HFFc6 (cell line): ENCODE results near the gene DUSP8. TPM values are rescaled to one million over a fixed set of nuclear protein-coding genes. Genes with fewer than 3 reads are reported as not detected.
A peak's percentile ranks its signal among the peaks of the same experiment; 100 is the strongest.

ENCODE experiments used
- DNase-seq: peaks from one replicate; pipeline ENCODE4 v3.0.0-alpha.2; 2018
- H3K27ac Mint-ChIP-seq: 2 replicates; pipeline ENCODE4 v1.8.0; 2020; ENCODE audit warnings: mild to moderate bottlenecking, mixed read lengths
- H3K27me3 Mint-ChIP-seq: 2 replicates; pipeline ENCODE4 v1.8.0; 2021; ENCODE audit warnings: mild to moderate bottlenecking, moderate library complexity, mixed read lengths; ENCODE audit not compliant: insufficient read depth
- H3K36me3 Mint-ChIP-seq: 2 replicates; pipeline ENCODE4 v1.8.0; 2021; ENCODE audit warnings: low read depth, mixed read lengths
- H3K4me1 Mint-ChIP-seq: 2 replicates; pipeline ENCODE4 v1.8.0; 2020; ENCODE audit warnings: low read depth, mixed read lengths
- H3K4me3 Mint-ChIP-seq: 2 replicates; pipeline ENCODE4 v1.8.0; 2020; ENCODE audit warnings: mild to moderate bottlenecking, moderate library complexity, mixed read lengths
- H3K9me3 Mint-ChIP-seq: 2 replicates; pipeline ENCODE4 v1.8.0; 2020; ENCODE audit warnings: mild to moderate bottlenecking, mixed read lengths
- CTCF ChIP-seq: fragments of 200-600 bp; sonication (generic); IDR thresholded peaks from 2 replicates; pipeline ENCODE4 v1.5.0; 2021; ENCODE audit warnings: antibody characterized with exemption, mild to moderate bottlenecking
- total RNA-seq, 6 experiments: library from RNA; stranded (reverse); fragmentation: NEBNext Ultra II Directional; extraction: Animal tissue kit (Norgen Biotek cat#: 25700); gene quantifications; 2 replicates in 1 of 6; 3 replicates in 5 of 6; pipeline ENCODE4 v1.2.3, GENCODE V29; 2021

DUSP8 gene
- total RNA-seq, 6 experiments from 2014 or later = 0.38 to 1.6 (median 0.81) TPM

GRCh38 chr11:1534171-1534570, 37.9 kb downstream of the DUSP8 start:
- Mint-ChIP-seq H3K4me3 (no peak overlapping the region), H3K4me1 (peaks cover 40% of the 10 kb centered on the region), H3K27ac (no peak overlapping the region), H3K36me3 (no peaks in the 10 kb centered on the region), H3K27me3 (peaks cover 13% of the 10 kb centered on the region), H3K9me3 (peaks cover 4% of the 10 kb centered on the region; the same call in 1 of the 2 replicates)
- no peak for TF ChIP-seq CTCF
- no peak for DNase-seq

GRCh38 chr11:1533342-1533725, 38.7 kb downstream of the DUSP8 start:
- H3K4me3 Mint-ChIP-seq = no peak overlapping the region
- H3K4me1 Mint-ChIP-seq = peaks cover 40% of the 10 kb centered on the region
- H3K27me3 Mint-ChIP-seq = peaks cover 11% of the 10 kb centered on the region
- no peak for DNase-seq
- peaks cover under 1% of the 10 kb centered on the region; the same call in 1 of the 2 replicates for H3K9me3 Mint-ChIP-seq
- TF ChIP-seq CTCF = no peak
- H3K36me3 Mint-ChIP-seq = no peaks in the 10 kb centered on the region
- H3K27ac Mint-ChIP-seq = no peak overlapping the region

GRCh38 chr11:1532606-1533341, 39.3 kb downstream of the DUSP8 start:
- Mint-ChIP-seq H3K27ac (peak overlapping the region; percentile 76; the same call in 1 of the 2 replicates), H3K4me1 (peaks cover 40% of the 10 kb centered on the region), H3K4me3 (peak overlapping the region; percentile 13; the same call in 1 of the 2 replicates), H3K27me3 (peaks cover 6% of the 10 kb centered on the region; the same call in 1 of the 2 replicates), H3K36me3 (no peaks in the 10 kb centered on the region), H3K9me3 (no peaks in the 10 kb centered on the region)
- no peak for DNase-seq
- TF ChIP-seq CTCF = no peak

GRCh38 chr11:1532014-1532586, 40.0 kb downstream of the DUSP8 start:
- Mint-ChIP-seq H3K4me1 (peaks cover 40% of the 10 kb centered on the region), H3K4me3 (peak overlapping the region; percentile 21; the same call in 1 of the 2 replicates), H3K9me3 (no peaks in the 10 kb centered on the region), H3K36me3 (no peaks in the 10 kb centered on the region), H3K27ac (peak overlapping the region; percentile 76), H3K27me3 (peaks cover 4% of the 10 kb centered on the region; the same call in 1 of the 2 replicates)
- DNase-seq = no peak
- no peak for TF ChIP-seq CTCF

GRCh38 chr11:1531449-1532013, 40.5 kb downstream of the DUSP8 start:
- TF ChIP-seq CTCF = no peak
- Mint-ChIP-seq H3K4me3 (peak overlapping the region; percentile 21; the same call in 1 of the 2 replicates), H3K4me1 (peaks cover 40% of the 10 kb centered on the region), H3K9me3 (no peaks in the 10 kb centered on the region), H3K27me3 (no peaks in the 10 kb centered on the region), H3K27ac (peak overlapping the region; percentile 76), H3K36me3 (no peaks in the 10 kb centered on the region)
- DNase-seq = no peak
